ENCODE data around the gene RASAL1. TPM values are rescaled to one million over a fixed set of nuclear protein-coding genes. Genes with fewer than 3 reads are reported as not detected.

The RASAL1 gene
- total RNA-seq, 1 donor from 2014 or later = 0.65 TPM

GRCh38 chr12:113180333-113180732 is 44.8 kb upstream of the RASAL1 start:
- Mint-ChIP-seq H3K27me3 (ENCODE audit: low read depth) (no peaks in the 10 kb centered on the region), H3K4me3 (no peak overlapping the region), H3K36me3 (peaks cover 51% of the 10 kb centered on the region), H3K9me3 (peaks cover 8% of the 10 kb centered on the region), H3K4me1 (no peaks in the 10 kb centered on the region), H3K27ac (no peak overlapping the region)
- TF ChIP-seq CTCF (IDR thresholded peaks at IDR 0.05; ENCODE audit: unreplicated experiment) = no peak
- DNase-seq (ENCODE audit: low spot score in 2 of 2, unreplicated experiment in 2 of 2) = no peak

GRCh38 chr12:113179023-113179422 is 43.5 kb upstream of the RASAL1 start:
- H3K4me1 Mint-ChIP-seq = no peaks in the 10 kb centered on the region
- no peaks in the 10 kb centered on the region for H3K27me3 Mint-ChIP-seq (ENCODE audit: low read depth)
- peaks cover 8% of the 10 kb centered on the region for H3K9me3 Mint-ChIP-seq
- no peak overlapping the region for H3K4me3 Mint-ChIP-seq
- DNase-seq (ENCODE audit: low spot score in 2 of 2, unreplicated experiment in 2 of 2) = no peak
- TF ChIP-seq CTCF (IDR thresholded peaks at IDR 0.05; ENCODE audit: unreplicated experiment) = no peak
- H3K36me3 Mint-ChIP-seq = peaks cover 56% of the 10 kb centered on the region
- no peak overlapping the region for H3K27ac Mint-ChIP-seq

- Mint-ChIP-seq H3K36me3 (peaks cover 67% of the 10 kb centered on the region), H3K9me3 (peaks cover 8% of the 10 kb centered on the region), H3K4me3 (no peak overlapping the region), H3K4me1 (no peaks in the 10 kb centered on the region), H3K27ac (peak overlapping the region; percentile 87), H3K27me3 (ENCODE audit: low read depth) (no peaks in the 10 kb centered on the region)
- TF ChIP-seq CTCF (IDR thresholded peaks at IDR 0.05; ENCODE audit: unreplicated experiment) = peak; percentile 98
- peak; percentile 63 to 92 for DNase-seq (ENCODE audit: low spot score in 2 of 2, unreplicated experiment in 2 of 2)
Observed at GRCh38 chr12:113174461-113175384, 39.2 kb upstream of the RASAL1 start.

GRCh38 chr12:113173081-113173698 is 37.6 kb upstream of the RASAL1 start:
- H3K9me3 Mint-ChIP-seq = peaks cover 8% of the 10 kb centered on the region
- TF ChIP-seq CTCF (IDR thresholded peaks at IDR 0.05; ENCODE audit: unreplicated experiment) = no peak
- H3K36me3 Mint-ChIP-seq = peaks cover 54% of the 10 kb centered on the region
- no peaks in the 10 kb centered on the region for H3K4me1 Mint-ChIP-seq
- no peak overlapping the region for H3K27ac Mint-ChIP-seq
- H3K4me3 Mint-ChIP-seq = no peak overlapping the region
- no peaks in the 10 kb centered on the region for H3K27me3 Mint-ChIP-seq (ENCODE audit: low read depth)
- no peak for DNase-seq (ENCODE audit: low spot score in 2 of 2, unreplicated experiment in 2 of 2)

GRCh38 chr12:113172185-113172584 is 36.6 kb upstream of the RASAL1 start:
- TF ChIP-seq CTCF (IDR thresholded peaks at IDR 0.05; ENCODE audit: unreplicated experiment) = no peak
- no peaks in the 10 kb centered on the region for H3K27me3 Mint-ChIP-seq (ENCODE audit: low read depth)
- H3K9me3 Mint-ChIP-seq = peaks cover 3% of the 10 kb centered on the region
- H3K4me3 Mint-ChIP-seq = no peak overlapping the region
- no peak overlapping the region for H3K27ac Mint-ChIP-seq
- H3K36me3 Mint-ChIP-seq = peaks cover 44% of the 10 kb centered on the region
- H3K4me1 Mint-ChIP-seq = no peaks in the 10 kb centered on the region
- no peak for DNase-seq (ENCODE audit: low spot score in 2 of 2, unreplicated experiment in 2 of 2)

Measured in mesothelial cell of epicardium (in vitro differentiated cells).